Nephron (organoid): Measurements from ENCODE around the gene RAP1GAP.

ENCODE experiments used
- H3K27ac Mint-ChIP-seq, 3 experiments: 2 replicates each; pipeline ENCODE4 v1.8.0; 2020; ENCODE audit warnings: mixed read lengths in 3 of 3, mild to moderate bottlenecking in 2 of 3, moderate library complexity in 1 of 3
- H3K27me3 Mint-ChIP-seq: 2 replicates; pipeline ENCODE4 v1.8.0; 2021; ENCODE audit warnings: low read depth, mild to moderate bottlenecking, moderate library complexity, mixed read lengths
- H3K36me3 Mint-ChIP-seq: 2 replicates; pipeline ENCODE4 v1.8.0; 2020; ENCODE audit warnings: low read depth, mixed read lengths
- H3K4me1 Mint-ChIP-seq: 2 replicates; pipeline ENCODE4 v1.8.0; 2020; ENCODE audit warnings: mixed read lengths
- H3K4me3 Mint-ChIP-seq, 3 experiments: 2 replicates each; pipeline ENCODE4 v1.8.0; 2020; ENCODE audit warnings: mild to moderate bottlenecking in 3 of 3, mixed read lengths in 3 of 3, moderate library complexity in 2 of 3
- H3K9me3 Mint-ChIP-seq: 2 replicates; pipeline ENCODE4 v1.8.0; 2020; ENCODE audit warnings: mixed read lengths
- CTCF ChIP-seq, 3 experiments: fragments of 200-600 bp; sonication (generic); IDR thresholded peaks; one replicate each; pipeline ENCODE4 v1.5.0; 2021; ENCODE audit warnings: antibody characterized with exemption in 3 of 3; ENCODE audit not compliant: unreplicated experiment in 3 of 3

RAP1GAP gene

GRCh38 chr1:21621761-21622436, 47.3 kb downstream of the RAP1GAP start:
- H3K9me3 Mint-ChIP-seq, result no peaks in the 10 kb centered on the region
- peak overlapping the region; percentile 34 to 80 (median 63) for H3K4me3 Mint-ChIP-seq
- H3K4me1 Mint-ChIP-seq, result peaks cover 45% of the 10 kb centered on the region
- H3K36me3 Mint-ChIP-seq, result no peaks in the 10 kb centered on the region
- H3K27ac Mint-ChIP-seq, result peak overlapping the region in 2 of 3 experiments; percentile 41 to 63
- H3K27me3 Mint-ChIP-seq, result peaks cover 22% of the 10 kb centered on the region
- no peak for TF ChIP-seq CTCF (IDR thresholded peaks at IDR 0.05; ENCODE audit: unreplicated experiment in 3 of 3)

- H3K9me3 Mint-ChIP-seq, result no peaks in the 10 kb centered on the region
- peak overlapping the region in 1 of 3 experiments; percentile 63 for H3K27ac Mint-ChIP-seq
- no peaks in the 10 kb centered on the region for H3K36me3 Mint-ChIP-seq
- H3K4me3 Mint-ChIP-seq, result peak overlapping the region; percentile 34 to 80 (median 63)
- peaks cover 26% of the 10 kb centered on the region for H3K27me3 Mint-ChIP-seq
- H3K4me1 Mint-ChIP-seq, result peaks cover 45% of the 10 kb centered on the region
- no peak for TF ChIP-seq CTCF (IDR thresholded peaks at IDR 0.05; ENCODE audit: unreplicated experiment in 3 of 3)
Measured at GRCh38 chr1:21621051-21621450, 48.1 kb downstream of the RAP1GAP start.

- H3K27me3 Mint-ChIP-seq, result peaks cover 26% of the 10 kb centered on the region
- peak overlapping the region; percentile 24 to 63 (median 34) for H3K4me3 Mint-ChIP-seq
- H3K9me3 Mint-ChIP-seq, result no peaks in the 10 kb centered on the region
Measured at GRCh38 chr1:21620496-21620895, 48.7 kb downstream of the RAP1GAP start.

GRCh38 chr1:21620011-21620410, 49.1 kb downstream of the RAP1GAP start:
- TF ChIP-seq CTCF (IDR thresholded peaks at IDR 0.05; ENCODE audit: unreplicated experiment in 3 of 3), result no peak
- H3K9me3 Mint-ChIP-seq, result no peaks in the 10 kb centered on the region
- H3K4me1 Mint-ChIP-seq, result peaks cover 45% of the 10 kb centered on the region
- H3K27me3 Mint-ChIP-seq, result peaks cover 22% of the 10 kb centered on the region
- no peaks in the 10 kb centered on the region for H3K36me3 Mint-ChIP-seq
- no peak overlapping the region for H3K27ac Mint-ChIP-seq
- peak overlapping the region; percentile 25 to 59 (median 29) for H3K4me3 Mint-ChIP-seq

More at GRCh38 chr1:21620496-21620895, 48.7 kb downstream of the RAP1GAP start:
- peaks cover 45% of the 10 kb centered on the region for H3K4me1 Mint-ChIP-seq
- H3K36me3 Mint-ChIP-seq, result no peaks in the 10 kb centered on the region
- H3K27ac Mint-ChIP-seq, result peak overlapping the region in 1 of 3 experiments; percentile 22
- TF ChIP-seq CTCF (IDR thresholded peaks at IDR 0.05; ENCODE audit: unreplicated experiment in 3 of 3), result no peak

- Mint-ChIP-seq H3K27me3 (peaks cover 21% of the 10 kb centered on the region), H3K36me3 (no peaks in the 10 kb centered on the region), H3K4me3 (peak overlapping the region; percentile 43 to 64 (median 61)), H3K4me1 (peaks cover 45% of the 10 kb centered on the region), H3K9me3 (no peaks in the 10 kb centered on the region), H3K27ac (peak overlapping the region in 1 of 3 experiments; percentile 35)
- no peak for TF ChIP-seq CTCF (IDR thresholded peaks at IDR 0.05; ENCODE audit: unreplicated experiment in 3 of 3)
Measured at GRCh38 chr1:21619375-21619947, 49.7 kb downstream of the RAP1GAP start.
